CD4-positive, alpha-beta T cell treated with Interferon gamma for 1 hour (primary cell): ENCODE measurements around the gene TCFL5.

Experiments
- DNase-seq: peaks from one replicate; pipeline ENCODE4 v3.0.0-alpha.2; 2020

Gene TCFL5

GRCh38 chr20:62820962-62821725, 40.5 kb downstream of the TCFL5 start:
- DNase-seq: no peak

DNA sequence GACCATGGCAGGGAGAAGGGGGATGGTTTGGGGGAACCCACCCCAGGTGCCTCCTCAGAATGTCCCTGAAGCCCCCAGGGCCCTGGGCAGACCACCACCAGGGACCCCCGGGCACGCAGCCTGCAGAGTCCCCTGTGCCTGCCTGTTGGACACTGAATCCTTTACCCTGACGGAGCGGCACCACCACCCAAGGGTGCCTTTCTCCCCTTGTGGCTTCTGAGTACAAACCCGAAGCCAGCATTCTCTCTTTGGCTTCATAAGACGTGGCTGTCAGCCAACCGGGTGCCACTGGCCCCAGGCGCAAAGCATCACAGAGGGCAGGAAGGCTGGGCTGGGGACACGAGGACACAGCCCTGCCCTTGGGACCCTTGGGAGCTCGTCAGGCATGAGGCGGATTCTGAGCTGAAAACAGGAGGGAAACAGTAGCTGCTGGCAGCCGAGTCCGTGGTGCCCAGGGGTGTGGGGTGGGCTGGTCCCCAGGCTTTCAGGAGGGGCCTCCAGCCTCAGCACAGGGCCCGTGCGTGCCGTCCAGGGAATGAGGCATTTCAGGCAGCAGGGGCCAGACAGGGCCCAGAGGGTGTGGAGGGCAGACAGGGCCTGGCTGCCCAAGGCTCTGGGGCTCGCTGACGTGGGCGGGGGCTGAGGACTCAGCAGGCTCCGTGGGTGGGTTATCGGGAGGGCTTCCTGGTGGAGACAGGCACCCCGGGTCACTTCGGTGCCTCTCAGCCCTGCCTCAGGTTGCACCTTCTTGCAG, 41.2 kb downstream of the TCFL5 start:
- DNase-seq: no peak

GRCh38 chr20:62819494-62820174, 42.0 kb downstream of the TCFL5 start:
- no peak for DNase-seq

GRCh38 chr20:62818592-62819493, 42.8 kb downstream of the TCFL5 start:
- DNase-seq: no peak

DNA sequence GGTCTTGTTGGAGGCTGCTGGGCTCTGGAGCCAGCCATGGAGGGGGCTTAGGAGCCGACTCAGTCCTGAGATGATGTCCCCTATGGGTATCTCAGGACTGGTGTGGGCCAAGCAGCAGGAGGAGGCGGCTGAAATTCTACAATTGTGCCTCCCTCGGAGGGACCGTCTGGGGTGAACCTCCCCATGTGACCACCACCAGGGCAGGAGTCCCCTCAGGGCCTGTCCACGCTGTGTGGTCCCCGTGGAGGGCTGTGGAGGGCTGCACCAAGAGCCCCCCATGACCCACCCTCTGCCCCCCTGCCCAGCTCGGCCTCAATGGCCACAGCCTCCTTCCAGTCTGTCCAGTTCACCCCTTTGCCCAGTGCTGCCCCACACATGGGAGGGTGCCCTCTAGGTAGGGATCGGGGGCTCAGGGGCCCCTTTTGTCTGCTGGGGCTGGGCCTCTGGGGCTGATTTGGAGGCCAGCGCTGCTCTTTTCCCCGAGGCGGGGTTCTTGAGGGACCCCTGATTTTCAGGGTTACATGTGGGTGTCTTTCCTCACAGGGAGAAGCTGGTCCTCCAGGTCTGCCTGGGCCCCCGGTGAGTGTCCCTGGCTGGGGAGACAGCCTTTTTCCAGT, 43.5 kb downstream of the TCFL5 start:
- no peak for DNase-seq

GRCh38 chr20:62816884-62817873, 44.4 kb downstream of the TCFL5 start, which contains the start of gene COL9A3:
TSS of gene COL9A3 (plus strand) at chr20:62817050. CDS start at chr20:62817065, 15 bp downstream.
- DNase-seq: no peak

DNA sequence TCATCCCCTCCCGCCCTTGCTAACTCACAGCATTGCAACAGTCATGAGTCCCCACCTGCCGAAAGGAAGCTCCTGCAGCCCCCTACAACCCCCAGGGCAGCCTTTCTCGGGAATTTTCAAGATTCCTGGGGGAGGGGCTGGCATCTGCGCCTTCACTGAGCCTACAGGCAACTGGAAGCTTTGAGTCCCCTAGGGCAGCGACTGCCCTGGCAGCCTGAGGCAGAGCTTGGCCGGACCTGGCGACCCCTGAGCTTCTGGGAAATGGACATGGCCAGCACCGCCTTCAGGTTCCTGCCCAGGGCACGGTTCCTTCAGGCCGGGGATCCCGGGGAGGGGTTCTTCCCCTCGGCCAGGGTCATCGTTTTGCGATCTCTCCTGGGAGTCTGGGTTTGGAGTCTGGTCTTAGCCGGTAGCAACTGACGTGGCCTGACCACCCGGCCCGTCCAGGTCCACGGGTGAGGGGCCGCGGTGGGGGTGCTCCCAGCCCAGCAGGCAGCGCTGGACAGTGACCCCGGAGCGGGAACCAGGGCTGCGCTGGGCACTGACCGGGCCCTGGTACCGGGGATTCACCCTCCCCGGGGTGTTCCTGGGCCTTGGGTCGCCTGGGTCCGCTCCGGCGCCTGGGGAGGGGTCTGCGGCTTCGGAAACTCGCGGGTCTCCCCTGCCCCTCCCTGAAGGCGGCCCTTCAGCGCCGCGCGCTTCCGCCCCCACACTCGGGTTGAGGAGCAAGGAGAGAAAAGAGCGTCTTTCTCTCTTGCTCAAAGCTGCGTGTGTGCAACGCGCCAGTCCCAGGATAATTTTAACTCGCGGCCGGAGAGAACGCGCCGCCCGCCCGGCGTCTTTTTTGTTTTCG, 45.4 kb downstream of the TCFL5 start:
- DNase-seq: no peak

- no peak for DNase-seq
These were observed 46.3 kb downstream of the TCFL5 start for GRCh38 chr20:62815066-62815991.

- no peak for DNase-seq
These were observed 46.9 kb downstream of the TCFL5 start for GRCh38 chr20:62814709-62815065.

- DNase-seq: no peak
These were observed 47.4 kb downstream of the TCFL5 start for GRCh38 chr20:62814060-62814708.

DNA sequence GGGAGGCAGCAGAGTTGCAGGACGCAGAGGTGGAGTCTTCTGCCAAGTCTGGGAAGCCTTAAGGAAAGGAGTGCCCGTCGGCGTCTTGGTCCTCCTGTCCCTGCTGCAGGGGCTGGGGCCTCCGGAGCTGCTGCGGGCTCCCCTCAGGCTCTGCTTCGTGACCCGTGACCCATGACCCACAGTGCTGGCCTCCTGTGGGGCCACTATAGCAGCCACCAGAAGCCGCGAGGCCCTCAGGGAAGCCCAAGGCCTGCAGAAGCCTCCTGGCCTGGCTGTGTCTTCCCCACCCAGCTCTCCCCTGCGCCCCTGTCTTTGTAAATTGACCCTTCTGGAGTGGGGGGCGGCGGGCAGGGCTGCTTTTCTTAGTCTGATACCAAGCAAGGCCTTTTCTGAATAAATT, 48.0 kb downstream of the TCFL5 start:
- DNase-seq: no peak

DNA sequence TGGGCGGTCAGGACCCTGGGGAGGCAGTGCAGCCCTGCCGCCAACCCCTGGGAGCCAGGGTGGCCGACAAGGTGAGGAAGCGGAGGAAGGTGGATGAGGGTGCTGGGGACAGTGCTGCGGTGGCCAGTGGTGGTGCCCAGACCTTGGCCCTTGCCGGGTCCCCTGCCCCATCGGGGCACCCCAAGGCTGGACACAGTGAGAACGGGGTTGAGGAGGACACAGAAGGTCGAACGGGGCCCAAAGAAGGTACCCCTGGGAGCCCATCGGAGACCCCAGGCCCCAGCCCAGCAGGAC, 48.8 kb downstream of the TCFL5 start:
- no peak for DNase-seq

GRCh38 chr20:62812181-62812906, 49.3 kb downstream of the TCFL5 start:
- no peak for DNase-seq

DNA sequence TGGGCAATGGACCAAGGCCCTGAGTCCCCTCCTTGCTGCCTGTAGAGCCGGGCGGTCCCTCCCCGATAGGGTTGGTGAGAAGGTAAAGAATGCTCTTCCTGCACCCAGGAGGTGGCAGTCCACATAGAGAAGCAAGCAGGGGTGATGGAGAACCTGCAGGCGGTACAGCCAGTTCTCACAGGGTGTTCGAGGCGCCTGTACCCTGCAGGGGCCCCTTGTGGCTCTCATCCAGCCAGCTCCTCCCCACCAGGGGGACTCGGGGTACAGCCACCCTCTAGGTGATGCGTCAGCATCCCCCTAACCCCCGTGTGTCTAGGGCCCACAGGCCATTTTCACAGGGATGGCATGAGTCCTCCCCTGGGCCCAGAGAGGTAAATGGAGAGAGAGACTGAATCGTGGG, 49.9 kb downstream of the TCFL5 start:
- DNase-seq: no peak

DNA sequence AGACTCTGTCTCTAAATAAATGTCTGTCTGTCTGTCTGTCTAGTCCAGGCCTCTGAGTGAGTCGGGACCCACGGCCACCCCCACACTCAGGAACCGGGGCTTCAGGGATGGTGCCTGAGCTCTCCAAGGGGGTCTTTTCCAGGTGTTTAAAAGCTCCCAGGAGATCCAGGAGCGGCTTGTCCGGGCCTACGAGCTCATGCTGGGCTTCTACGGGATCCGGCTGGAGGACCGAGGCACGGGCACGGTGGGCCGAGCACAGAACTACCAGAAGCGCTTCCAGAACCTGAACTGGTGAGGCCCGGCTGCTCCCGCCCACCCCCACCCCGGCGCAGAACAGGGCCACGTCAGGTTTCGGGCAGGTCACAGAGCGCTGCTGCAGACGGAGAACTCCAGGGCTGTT, 50.3 kb downstream of the TCFL5 start:
- no peak for DNase-seq

DNA sequence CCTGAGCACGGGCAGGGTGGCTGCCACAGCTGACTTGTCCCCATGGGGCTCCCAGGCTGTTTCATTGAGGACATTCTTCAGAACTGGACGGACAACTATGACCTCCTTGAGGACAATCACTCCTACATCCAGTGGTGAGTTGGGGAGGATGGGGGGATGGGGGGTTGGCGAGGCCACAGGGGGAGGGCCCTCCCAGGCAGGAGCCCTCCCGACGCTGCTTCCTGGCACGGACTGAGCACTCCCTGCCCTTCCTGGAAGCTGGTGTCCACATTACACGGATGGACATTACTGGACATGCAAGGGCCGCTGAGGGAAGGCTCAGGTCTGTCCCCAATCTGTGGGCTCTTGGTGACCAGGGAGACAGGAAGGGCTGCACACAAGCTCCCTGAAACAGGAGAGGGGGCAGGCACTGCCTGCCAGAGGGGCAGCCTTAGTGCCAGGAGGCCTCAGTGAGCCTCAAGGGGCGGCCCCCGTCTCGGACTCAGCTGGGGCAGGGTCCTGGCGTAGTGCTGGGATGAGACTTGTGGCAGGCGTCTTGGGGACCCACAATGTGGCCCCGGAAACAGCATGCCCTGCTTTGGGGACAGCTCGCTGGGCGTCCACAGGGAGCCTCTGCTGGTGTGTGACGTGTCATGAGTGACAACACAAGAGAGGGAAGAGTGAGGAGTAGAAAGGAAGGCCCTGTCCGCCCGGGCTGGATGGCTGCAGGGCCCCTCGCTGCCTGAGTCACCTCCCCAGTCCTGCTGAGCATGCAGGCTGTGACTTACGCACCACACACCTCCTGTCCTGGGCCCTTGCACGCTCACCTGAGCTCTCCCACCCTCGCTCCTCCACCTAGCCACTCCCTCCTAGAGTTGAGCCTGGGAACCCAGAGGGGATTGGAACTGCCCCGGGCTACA, 51.8 kb downstream of the TCFL5 start:
- DNase-seq: no peak
